Mammary microvascular endothelial cell (primary cell): Measurements from ENCODE around the gene RPL10. TPM values are rescaled to one million over a fixed set of nuclear protein-coding genes. Genes with fewer than 3 reads are reported as not detected.

Experiments used
- total RNA-seq: library from RNA; depleted of rRNA; stranded (reverse); fragments of >200 nt; gene quantifications from 2 replicates; pipeline ENCODE4 v1.2.3, GENCODE V29; 2015

The RPL10 gene
- total RNA-seq = 5,610 and 5,786 TPM in 2 replicates

GRCh38 chrX:154397888-154398667 is at the start of gene RPL10:
Gene RPL10, plus strand, starts transcription at chrX:154398377. Its CDS starts 143 bp downstream, at chrX:154398520.

DNA sequence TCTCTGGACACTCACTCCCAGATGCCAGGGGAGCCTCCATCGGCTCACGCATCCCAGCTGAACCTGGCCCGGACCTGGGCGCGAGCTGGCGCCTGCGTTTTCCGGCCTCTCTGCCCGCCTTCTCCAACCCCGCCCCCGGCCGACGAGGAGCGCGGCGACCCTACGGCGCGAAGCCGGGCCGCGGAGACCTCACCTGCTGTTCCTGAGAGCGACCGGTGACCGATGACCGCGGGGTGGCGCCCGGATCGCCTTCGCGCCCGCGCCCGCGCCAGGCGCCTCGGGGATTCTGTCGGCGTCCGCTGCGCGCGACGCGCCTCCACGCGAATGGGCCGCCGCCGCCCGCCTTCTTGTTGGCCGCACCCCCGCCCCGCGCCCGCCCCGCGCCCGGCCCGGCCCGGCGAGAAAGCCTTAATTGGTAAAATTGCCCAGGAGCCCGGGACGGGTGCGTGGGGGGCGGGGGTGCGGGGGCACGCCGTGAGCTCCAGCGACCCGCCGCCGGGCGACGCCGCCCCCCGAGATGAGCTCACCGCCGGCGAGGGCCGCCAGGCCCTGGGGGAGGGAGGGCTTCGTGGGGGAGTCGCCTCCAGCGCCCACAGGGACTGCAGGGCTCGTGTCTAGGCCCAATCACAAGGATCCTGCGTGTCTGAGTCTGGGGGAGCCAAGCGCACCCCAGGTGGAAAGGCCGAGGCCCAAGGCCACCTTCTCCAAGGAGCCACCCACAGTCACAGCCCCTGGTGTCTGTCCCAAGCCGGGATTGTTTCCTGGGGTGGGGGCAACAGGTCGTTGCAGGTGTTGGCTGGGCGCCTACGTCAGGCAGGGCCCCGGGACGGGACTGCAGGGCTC is 23.6 kb upstream of the RPL10 start, which contains the start of gene FLNA:
Gene FLNA (minus strand): TSS at position 322 of the 843 bp plus-strand sequence. CDS start 3,389 bp downstream, outside the sequence.

DNA sequence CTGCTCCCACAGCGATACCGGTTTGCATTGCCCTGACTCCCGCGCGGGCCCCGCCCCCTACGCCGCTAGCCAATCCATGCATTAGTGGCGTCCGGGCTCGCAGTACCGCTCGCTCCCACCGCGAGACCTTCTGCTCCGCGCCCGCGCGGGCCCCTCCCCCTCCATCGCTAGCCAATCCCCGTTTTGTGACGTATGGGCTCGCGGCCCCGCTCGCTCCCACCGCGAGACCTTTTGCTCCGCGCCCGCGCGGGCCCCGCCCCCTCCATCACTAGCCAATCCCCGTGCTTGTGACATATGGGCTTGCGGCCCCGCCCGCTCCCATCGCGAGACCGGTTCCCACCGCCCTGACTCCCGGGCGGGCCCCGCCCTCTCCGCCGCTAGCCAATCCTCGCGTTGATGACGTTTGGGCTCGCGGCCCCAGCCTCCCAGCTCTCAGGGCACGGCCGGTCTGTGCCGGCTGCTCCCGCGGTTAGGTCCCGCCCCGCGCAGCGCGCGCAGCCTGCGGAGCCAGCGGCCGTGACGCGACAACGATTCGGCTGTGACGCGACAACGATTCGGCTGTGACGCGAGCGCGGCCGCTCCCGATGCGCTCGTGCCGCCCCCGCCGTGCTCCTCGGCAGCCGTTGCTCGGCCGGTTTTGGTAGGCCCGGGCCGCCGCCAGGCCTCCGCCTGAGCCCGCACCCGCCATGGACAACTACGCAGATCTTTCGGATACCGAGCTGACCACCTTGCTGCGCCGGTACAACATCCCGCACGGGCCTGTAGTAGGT is 19.2 kb upstream of the RPL10 start, which contains the start of gene EMD:
Gene EMD (plus strand): TSS at position 497 of the 770 bp plus-strand sequence. CDS start 190 bp downstream, at position 687.

DNA sequence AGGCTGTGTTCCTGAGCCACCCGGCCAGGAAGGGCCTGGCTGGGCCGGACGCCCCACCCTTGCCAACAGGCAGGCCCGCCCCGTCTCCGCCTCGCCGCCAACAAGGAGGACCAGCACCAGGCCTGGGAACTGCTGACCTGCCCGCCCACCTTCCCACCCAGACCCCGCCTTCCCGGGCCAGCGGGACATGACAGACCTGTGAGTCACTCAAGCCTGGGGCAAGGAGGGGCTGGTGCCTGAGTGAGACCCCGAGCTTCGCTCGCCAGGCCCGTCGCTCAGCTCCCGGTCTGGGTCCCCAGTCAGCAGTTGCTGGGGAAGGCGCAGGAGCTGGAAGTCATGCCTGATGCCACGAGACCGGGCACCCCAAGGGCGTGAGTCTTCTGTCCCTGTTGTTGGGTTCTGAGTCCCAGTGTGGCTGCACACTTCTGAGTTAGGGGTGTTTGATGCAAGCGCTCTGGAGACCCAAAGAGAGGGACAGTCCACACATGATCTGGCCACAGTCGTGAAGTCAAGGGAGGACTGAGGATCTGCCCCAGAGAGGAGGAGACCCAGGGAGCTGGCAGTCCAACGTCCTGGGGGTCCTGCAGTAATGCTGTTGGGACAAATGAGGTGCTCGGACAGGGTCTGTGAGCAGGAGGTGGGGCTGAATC is 11.2 kb downstream of the RPL10 start, which contains the start of gene DNASE1L1:
Gene DNASE1L1 (minus strand): TSS at position 33 of the 650 bp plus-strand sequence. CDS start 3,686 bp downstream, outside the sequence.

DNA sequence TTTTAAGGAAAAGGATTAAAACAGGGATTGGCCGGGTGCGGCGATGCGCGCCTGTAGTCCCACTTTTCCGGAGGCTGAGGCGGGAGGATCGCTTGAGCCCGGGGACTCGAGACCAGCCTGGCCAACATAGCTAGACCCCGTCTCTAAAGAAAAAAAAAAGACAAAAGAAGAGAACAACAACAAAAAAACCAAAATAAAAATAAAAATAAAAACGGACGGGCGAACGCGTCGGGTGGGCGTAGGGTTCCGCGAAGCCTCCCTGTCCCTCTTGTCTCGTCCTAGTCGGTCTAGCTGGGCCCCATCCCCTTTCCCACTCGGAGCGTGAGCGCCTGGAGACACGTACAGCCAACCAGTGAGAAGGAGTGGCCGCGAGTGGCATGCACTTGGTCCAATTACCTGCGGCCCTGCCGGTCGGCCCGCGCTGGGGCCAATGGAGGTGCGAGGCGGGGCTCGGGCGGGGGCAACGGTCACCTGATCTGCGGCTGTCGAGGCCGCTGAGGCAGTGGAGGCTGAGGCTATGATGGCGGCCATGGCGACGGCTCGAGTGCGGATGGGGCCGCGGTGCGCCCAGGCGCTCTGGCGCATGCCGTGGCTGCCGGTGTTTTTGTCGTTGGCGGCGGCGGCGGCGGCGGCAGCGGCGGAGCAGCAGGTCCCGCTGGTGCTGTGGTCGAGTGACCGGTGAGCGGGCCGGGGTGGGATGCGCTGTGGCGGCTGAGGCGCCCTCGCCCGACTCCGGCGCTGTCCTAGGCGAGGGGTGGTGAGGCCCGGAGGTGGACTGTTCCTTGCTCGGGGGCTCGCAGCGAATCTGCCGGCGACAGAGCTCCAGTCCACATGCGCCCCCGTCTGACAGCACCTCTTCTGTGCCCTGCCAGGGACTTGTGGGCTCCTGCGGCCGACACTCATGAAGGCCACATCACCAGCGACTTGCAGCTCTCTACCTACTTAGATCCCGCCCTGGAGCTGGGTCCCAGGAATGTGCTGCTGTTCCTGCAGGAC is 30.3 kb downstream of the RPL10 start, which contains the start of gene ATP6AP1:
Gene ATP6AP1 (plus strand): TSS at position 502 of the 996 bp plus-strand sequence. CDS start 16 bp downstream, at position 518.

DNA sequence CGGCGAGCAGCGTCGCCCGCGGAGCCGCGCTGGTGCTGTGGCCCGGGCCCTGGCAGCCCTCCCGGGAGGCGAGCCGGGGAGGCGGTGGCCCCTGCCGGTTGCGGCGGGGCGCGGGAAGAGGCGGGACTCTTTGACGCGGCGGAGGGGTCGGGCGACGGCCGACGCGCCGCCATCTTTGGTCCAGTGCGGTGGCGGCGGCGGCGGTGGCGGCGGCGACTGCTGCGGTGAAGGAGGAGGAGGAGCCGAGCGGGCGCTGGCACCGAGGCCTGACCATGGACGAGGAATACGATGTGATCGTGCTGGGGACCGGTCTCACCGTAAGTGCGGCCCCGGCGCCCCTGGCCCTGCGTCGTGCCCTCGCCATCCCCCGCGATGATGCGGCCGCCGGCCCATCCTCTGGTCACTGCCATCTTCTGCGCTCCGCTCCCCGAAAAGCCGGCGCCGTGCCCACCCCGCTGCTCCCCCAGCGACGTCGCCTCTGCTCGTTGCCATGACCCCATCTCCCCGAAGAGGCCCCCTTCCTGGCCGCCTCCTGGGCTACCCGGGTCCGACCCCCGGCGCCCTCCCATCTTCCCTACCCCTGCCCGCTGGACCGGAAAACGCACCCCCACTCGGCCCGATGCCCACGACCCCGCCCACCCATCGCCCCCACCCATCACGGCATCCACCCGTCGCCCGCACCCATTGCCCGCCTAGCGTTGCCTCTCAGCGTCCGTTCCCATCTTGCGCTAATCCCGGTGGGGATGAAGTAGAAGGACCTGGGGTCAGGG is 39.0 kb downstream of the RPL10 start, which contains the start of gene GDI1:
Gene GDI1 (plus strand): TSS at position 172 of the 770 bp plus-strand sequence. CDS start 101 bp downstream, at position 273.

DNA sequence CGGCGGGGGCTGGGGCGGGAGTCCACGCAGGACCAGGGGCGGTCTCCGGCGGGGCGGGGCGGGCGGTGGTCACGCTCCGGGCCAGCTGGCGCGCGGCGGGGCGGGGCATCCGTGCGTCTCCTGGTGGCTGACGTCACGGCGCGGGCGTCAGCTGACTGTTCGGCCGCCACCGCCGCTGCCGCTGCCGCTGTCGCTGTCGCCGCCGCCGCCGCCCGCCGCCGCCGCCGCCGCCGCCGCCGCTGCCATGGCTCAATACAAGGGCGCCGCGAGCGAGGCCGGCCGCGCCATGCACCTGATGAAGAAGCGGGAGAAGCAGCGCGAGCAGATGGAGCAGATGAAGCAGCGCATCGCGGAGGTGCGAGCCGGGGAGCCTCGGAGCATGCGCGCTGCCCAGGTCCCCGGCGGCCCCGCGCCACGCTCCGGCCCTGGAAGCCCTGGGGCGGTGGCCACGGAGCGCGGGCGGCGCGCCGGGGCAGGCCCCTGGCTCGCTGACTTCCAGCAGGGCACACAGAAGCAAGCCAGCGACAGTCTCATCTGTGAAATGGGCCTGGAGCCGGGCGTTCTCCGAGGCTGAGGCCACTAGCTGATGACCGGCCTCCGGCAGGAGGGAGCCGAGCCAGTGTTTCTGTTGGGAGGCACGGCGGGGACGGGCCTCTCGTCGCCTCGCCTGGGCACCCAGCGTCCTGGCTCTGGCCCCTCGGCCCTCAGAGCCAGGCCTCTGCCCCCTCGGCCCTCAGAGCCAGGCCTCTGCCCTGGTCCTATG is 46.0 kb downstream of the RPL10 start, which contains the start of gene FAM50A:
Gene FAM50A (plus strand): TSS at position 150 of the 763 bp plus-strand sequence. CDS start 95 bp downstream, at position 245.

Other genes with a start within 250 kb of the RPL10 start
- gene OPN1MW, start 215.8 kb upstream of the RPL10 start, total RNA-seq = not detected in 2 replicates
- gene OPN1MW2, start 178.6 kb upstream of the RPL10 start, total RNA-seq = not detected in 2 replicates
- gene OPN1MW3, start 140.8 kb upstream of the RPL10 start, total RNA-seq = not detected in 2 replicates
- not detected in 2 replicates for gene TEX28, start 103.3 kb upstream of the RPL10 start, total RNA-seq
- 0.07 and 0.44 TPM in 2 replicates for gene TKTL1, start 102.6 kb upstream of the RPL10 start, total RNA-seq
- 1,675 and 1,864 TPM in 2 replicates for gene FLNA, start 23.7 kb upstream of the RPL10 start, total RNA-seq
- 61.8 and 75.8 TPM in 2 replicates for gene EMD, start 19.1 kb upstream of the RPL10 start, total RNA-seq
- 98.5 and 105 TPM in 2 replicates for gene DNASE1L1, start 10.9 kb downstream of the RPL10 start, total RNA-seq
- 22.0 and 22.3 TPM in 2 replicates for gene TAFAZZIN, start 13.2 kb downstream of the RPL10 start, total RNA-seq
- 69.8 and 73.5 TPM in 2 replicates for gene ATP6AP1, start 30.3 kb downstream of the RPL10 start, total RNA-seq
- 67.5 and 88.0 TPM in 2 replicates for gene GDI1, start 38.8 kb downstream of the RPL10 start, total RNA-seq
- 57.8 and 62.8 TPM in 2 replicates for gene FAM50A, start 45.8 kb downstream of the RPL10 start, total RNA-seq
- 4.5 and 4.9 TPM in 2 replicates for gene PLXNA3, start 59.9 kb downstream of the RPL10 start, total RNA-seq
- 39.2 and 46.4 TPM in 2 replicates for gene LAGE3, start 80.9 kb downstream of the RPL10 start, total RNA-seq
- gene UBL4A, start 88.2 kb downstream of the RPL10 start, total RNA-seq = 45.2 and 53.7 TPM in 2 replicates
- gene SLC10A3, start 92.3 kb downstream of the RPL10 start, total RNA-seq = 35.6 and 40.2 TPM in 2 replicates
- 26.4 and 27.4 TPM in 2 replicates for gene FAM3A, start 117.9 kb downstream of the RPL10 start, total RNA-seq
- gene G6PD, start 148.5 kb downstream of the RPL10 start, total RNA-seq = 75.2 and 82.4 TPM in 2 replicates
- 17.9 and 41.4 TPM in 2 replicates for gene IKBKG, start 149.2 kb downstream of the RPL10 start, total RNA-seq
- gene CTAG1A, start 186.8 kb downstream of the RPL10 start, total RNA-seq = not detected in 2 replicates
- not detected in 2 replicates for gene CTAG1B, start 220.9 kb downstream of the RPL10 start, total RNA-seq